Epidermal melanocyte (primary cell): ENCODE data around the gene MISP.

ENCODE experiments used
- DNase-seq: peaks from one replicate; pipeline ENCODE4 v3.0.0; 2011; ENCODE audit warnings: low spot score; ENCODE audit not compliant: insufficient read length

MISP gene

DNA sequence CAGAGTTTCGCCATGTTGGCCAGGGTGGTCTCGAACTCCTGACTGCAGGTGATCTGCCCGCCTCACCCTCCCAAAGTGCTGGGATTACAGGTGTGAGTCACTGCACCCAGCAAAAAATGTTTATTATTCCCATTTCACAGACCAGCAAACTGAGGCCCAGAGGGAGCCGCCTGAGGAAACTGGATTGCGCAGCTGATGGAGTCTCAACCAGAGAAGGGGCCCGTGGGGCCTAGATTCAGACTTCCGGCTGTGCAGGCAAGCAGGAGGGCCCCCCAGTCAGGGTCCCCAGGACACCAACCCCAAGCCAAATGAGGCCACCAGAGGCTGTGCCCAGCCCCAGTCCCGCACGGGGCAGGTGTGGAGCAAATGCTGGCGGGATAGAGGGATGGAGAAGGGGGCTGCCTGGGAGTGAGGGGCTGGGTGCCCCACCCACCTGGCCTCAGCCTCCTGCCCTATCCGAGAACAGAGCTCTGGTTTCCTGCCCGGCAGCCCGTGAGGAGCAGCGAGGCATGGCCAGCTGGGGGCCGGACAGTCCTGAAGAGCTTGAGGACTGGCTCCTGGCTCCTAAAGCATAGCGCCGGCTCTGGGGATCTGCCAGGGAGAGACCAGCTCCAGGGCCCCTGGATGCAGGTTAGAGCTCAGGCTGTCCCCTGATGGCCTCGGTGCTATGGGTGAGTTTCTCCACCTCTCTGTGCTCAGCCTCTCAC is 22.0 kb downstream of the MISP start:
- DNase-seq: no peak

DNA sequence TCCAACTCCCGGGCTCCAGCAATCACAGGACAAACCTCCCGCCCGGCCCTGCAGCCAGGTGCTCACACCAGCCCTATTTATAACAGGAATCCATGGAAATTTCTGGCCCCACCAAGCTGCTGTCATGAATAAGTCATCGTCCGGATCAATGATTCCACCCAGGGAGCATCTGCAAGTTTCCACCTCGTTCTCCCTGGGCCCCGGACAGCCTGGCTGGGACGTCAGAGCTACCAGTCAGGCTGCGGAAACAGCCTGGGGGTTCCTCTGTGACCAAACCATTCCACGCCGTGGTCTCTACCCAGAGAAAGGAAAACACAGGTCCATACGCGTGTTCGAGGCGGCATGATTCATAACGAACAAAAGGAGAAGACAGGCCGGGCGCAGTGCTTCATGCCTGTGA is 25.6 kb downstream of the MISP start:
- no peak for DNase-seq

DNA sequence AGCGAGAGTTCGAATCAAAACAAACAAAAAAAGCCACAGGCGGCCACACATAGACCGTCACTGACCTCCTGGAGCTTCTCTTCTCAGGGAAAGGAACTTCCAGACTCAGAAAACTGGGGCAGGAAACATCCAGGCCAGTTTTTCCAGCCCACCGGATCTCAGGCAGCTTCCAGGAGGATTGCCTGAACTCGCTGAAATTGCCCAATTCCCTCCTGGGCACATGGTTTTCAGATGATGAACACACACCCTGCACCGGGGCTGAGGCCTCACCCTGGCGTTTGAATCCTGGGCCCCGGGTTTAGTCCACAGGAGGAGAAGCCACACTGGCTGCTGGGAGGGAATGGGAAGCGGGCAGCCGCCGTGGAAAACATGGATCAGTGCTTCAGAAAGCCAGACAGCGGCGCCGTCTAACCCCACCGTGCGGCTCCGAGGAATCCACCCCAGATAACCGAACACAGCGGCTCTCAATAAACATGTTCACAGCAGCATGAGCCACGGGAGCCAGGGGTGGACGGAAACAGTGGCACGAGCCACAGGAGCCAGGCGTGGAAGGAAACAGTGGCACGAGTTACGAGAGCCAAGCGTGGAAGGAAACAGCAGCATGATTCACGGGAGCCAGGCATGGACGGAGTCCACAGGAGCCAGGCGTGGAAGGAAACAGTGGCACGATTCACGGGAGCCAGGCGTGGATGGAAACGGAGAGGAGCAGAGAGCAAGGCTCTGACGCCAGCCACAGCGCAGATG is 28.2 kb downstream of the MISP start:
- DNase-seq: no peak

DNA sequence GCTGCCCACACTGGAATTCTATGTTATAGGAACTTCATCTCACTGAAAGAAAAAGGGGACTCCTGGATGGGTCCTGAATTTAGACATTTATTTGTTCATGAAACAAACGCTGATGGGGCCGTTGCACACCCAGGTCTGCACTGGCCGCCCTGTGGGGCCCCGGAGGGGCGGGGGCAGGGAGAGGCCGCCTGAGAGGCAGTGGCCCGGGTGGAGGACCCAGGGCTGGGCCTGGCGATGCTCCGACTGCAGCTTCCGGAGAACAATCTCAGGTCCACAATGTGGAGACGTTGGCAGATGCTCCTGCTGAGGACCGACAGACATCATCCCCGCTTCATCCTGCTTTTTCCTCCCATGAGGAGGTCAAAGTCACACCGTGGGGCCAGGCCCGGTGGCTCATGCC is 30.0 kb downstream of the MISP start:
- DNase-seq: no peak

DNA sequence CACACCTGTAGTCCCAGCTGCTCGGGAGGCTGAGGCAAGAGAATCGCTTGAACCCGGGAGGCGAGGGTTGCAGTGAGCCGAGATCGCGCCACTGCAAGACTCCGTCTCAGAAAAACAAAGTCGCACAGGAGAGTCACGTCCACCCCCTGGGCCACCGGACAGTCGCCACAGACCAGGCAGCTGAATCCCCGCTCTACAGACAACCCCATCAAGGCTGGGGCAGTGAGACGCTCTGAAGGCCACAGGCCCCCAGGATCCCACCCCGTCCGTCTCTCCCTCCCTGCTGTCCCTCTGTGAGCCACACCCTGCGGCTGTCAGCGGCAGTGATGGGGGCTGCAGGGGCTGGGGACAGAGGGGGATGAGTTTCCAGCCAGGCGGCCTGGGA is 30.9 kb downstream of the MISP start:
- no peak for DNase-seq

DNA sequence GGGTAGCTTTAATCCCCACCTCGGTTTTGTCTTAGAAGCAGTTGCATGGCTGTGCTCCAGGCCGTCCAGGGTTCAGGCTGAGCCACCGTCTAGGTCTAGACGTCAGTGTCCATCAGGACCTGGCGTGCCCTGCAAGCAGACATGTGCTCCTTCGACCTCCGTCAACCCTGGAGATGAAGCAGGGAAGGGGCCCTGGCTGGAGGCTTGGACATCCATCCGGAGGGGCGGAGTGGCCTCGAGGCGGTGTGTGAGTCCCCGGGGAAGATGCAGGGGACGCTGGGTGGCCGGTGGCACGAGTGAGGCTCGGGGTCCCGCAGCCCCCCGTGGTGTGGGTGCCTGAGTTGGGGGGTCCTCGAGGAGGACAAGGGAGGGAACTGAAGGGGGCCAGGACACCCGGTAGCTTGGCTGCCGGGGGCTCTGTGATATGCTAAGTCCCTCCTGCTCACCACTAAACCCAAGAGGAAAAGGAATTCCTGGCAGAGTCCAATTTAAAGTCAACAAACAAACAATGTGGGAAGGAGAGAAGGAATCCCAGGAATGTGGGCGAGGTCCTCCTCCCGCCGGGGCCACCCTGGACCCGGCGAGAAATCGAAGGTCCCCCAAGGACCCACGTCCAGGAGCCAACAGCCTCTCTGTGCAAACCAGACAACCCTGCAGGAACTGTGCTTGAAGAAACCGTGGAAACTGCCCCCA is 31.4 kb downstream of the MISP start:
- DNase-seq: no peak

DNA sequence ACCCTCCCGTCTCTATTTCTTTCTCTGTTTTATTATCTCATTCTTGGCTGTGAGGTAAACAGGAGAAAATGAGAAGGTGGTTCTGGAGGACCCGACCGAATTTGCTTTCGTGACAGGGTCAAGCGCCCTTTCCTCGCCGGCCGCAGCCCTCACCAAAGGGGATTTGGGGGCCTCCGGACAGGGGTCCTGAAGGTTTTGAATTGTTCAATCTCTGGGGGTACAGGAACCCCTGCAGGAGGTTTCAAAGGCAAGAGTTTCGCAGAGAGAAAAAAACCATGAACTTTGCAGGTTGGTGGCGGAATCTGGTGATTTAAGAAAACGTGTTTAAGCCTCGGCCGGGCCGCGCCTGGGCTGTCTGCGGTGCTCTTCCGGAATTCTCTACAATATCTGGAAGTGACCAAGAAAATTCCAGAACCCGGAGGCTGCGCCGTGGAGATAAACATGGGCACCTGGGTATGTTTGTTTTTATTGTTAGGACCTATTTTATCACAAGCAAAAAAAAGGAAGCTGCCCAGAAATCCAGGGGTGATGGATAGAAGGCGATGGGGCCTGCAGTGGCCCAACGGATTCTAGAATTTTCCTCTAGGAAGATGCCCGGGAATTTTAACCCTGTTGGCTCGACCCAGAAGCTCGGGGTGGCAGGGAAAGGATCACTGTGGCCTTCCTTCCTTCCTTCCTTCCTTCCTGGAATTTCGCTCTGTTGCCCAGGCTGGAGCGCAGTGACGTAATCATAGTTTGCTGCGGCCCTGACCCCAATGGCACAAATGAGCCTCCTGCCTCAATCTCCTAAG is 32.2 kb downstream of the MISP start:
- DNase-seq: no peak

DNA sequence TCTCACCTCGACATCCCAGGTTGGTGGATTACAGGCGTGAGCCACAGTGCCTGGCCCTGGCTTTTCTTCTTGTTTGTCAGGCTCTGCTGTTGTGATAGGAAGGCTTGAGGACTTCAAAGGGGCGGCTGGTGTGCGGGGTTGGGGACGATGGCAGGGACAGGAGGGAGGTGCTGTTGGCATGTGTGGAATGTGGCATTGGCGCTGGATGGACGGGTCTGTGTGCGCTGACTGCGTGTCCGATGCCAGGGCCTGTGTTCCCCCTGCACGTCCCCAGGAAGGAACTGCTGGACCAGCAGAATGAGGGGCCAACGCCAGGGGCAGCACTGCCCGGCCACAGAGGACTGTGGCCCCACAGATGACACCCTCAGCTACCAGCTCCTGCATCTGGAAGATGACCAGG is 33.6 kb downstream of the MISP start:
- DNase-seq: no peak

DNA sequence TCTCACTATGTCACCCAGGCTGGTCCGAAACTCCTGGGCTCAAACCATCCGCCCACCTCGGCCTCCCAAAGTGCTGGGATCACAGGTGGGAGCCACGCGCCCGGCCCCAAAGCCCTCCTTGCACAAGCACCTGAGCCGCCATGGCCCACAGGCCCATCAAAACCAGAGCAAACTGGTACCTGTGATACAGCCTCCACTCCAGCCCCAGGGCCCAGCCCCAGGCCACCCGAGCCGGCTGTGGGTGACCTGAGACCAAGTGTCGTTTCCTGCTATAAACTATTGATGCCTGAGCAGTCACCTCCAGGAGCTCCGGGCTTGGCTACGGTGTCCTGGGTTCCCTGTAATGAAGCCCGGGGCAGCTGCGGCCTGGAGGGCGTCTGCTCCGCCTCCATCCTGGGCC is 36.6 kb downstream of the MISP start:
- DNase-seq: no peak

DNA sequence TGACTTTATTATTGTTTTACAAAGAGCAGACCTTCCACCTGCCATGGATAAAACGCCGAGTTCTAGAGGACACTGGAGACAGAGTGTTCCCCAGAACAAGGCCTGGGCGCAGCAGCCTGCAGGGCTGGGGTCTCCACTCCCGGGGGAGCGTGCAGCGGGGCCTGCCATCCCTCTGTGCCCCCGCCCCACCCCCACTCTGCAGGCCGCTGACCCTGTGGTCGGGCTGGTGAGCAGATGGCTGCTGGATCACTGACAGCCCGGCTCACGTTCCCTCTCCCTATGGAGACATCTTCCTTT is 37.7 kb downstream of the MISP start:
- no peak for DNase-seq

DNA sequence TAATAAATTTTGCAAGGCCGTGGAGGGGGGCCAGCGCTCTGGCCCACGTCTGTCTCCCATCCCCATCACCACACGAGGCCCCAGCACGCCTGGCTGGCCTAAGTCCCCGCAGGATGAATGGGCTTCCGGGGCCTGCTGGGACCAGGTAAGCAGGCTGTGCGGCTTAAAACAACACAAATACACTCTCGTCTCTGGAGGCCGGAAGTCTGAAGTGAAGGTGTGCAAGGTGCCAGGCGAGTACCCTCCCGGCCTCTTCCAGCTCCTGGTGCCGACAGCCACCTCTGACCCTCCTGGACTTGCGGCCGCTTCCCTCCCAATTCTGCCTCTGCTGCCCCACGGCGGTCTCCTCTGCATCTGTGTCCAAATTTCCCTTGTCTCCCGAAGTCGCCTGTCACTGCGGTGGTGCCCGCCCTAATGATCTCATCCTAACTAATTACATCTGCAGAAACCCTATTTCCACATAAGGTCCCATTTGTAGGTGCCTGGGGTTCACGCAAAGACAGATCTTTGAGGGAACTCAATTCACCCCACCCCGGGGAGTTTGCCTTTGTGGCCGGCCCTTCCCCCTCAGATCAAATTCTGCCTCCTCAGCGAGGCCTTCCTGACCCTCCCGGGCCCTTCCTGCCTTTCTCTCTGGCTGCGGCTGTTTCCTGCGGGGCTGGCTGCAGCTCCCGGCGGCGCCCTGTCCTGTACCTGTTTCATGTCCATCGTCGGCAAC is 38.2 kb downstream of the MISP start:
- DNase-seq: no peak

DNA sequence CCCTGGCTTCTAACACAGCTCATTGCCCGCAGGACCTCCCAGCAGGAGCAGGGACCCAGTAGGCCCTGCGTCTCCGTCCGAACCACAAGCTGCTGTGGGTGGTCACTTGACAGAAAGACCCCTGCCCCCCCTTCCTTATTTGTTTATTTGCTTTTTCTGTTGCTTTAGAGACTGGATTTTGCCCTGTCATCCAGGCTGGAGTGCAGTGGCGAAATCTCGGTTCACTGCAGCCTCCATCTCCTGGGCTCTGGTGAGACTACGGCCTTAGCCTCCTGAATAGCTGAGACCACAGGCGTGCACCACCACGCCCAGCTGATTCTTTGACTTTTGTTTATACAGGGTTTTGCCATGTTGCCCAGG is 38.8 kb downstream of the MISP start:
- no peak for DNase-seq

DNA sequence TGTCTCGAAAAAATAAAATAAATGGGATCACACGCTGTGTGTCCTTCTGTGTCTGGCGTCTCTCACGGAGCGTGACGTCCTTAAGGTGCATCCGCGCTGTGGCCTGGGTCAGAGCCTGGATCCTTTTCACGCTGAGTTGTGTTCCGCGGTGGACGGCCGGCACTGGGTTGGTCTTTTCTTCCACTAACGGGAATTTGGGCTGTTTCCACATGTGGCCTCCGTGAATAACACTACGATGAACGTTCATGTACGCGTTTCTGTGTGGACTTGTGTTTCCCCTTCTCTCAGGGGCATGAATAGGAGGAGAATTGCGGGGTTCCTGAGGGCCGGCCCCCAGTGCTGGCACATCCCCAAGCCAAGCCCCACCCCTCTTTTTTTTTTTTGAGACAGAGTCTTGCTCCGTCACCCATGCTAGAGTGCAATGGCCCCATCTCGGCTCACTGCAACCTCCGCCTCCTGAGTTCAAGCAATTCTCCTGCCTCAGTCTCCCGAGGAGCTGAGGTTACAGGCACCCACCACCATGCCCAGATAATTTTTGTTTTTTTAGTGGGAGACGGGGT is 40.2 kb downstream of the MISP start:
- DNase-seq: no peak

DNA sequence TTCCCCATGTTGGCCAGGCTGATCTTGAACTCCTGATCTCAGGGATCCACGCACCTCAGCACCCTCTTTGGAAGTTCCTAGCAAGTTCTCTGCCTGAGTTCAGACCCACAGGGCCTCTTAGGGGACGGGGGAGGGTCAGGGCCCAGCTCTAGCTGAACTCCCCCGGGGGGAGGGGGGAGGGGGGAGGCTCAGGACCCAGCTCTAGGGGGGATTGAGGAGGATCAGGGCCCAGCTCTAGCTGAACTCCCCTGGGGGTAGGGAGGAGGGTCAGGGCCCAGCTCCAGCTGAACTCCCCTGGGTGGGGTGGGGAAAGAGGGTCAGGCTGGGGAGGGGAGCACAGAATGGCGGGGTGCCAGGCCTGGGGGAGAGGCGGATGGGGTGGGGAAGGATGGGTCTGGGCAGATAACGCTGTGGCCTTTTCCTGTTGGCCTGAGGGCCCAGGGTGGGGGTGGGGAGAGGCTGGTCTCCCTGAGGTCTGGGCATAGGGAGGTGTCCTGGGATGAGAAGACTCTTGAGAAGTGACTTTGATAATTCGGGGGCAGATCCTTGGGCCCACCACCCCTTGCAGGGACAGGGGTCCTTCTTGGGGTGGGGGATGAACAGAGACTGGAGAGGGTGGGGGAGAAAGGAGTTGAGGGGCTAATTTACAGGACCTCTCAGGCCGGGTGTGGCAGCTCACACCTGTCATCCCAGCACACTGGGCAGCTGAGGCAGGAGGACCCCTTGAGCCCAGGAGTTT is 40.8 kb downstream of the MISP start:
- DNase-seq: no peak

DNA sequence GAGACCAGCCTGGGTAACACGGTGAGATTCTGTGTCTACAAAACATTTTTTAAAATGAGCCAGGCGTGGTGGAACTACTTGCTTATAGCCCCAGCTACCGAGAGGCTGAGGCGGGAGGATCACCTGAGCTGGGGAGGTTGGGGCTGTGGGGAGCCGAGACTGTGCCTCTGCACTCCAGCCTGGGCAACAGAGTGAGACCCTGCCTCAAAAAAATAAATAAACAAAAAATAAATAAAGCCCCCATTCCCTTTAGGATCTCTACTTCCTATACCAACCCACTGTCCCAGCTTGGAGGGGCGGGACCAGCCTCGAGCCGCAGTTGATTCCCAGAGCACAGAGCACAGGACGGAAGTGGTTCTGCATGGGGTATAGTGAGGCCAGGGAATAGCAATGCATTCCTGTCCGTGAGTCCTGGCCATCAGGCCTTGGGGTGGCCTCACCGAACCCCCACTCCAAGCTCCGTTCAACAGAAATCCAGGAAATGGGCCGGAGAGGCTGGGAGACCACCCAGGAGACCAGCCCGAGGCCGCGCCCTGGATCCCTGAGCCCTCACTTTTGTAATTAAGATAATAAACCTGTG is 41.5 kb downstream of the MISP start:
- DNase-seq: no peak

DNA sequence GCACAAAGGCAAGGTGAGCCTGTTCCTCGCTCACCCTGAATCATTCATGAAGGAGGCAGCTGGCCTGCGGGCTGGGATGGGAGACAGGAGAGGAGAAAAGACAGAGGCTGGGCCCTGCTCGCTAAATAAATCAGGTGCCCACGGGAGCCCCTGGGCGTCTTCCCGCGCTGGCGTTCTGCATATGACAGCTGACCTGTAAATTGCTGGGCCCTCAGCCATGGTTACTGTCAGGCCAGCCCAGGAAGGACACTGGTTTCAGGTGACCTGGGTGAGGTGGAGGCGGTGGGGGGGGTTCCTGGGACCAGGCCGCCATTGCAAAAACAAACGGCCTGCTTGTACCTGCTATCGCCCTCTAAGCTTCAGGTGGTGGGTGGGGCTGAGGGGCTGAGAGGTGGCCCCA is 42.9 kb downstream of the MISP start:
- no peak for DNase-seq

DNA sequence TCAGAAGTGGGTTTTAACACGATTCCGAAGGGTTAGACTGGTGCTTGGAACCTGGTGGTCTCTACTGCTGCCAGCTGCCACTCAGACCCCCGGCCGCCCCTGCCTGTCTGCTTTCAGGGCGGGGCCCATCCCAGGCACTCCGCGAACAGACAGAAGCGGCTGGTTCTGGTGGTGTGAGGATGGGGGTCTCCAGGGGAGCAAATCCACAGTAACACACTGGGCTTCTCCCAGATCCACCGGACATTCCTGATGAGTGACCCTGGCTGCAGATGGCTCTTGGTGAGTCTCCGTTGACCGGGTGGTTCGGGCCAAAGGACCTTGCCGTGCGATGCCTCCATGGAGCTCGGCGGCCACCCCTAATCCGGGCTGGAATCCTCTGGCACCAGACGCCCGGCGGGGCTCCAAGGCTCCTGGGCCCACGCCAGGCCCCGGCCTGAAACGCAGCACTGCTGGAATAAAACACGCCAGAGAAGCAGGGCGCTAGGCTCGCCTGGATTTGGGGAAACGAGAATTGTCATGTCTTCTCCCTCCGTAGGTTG is 44.2 kb downstream of the MISP start:
- no peak for DNase-seq

DNA sequence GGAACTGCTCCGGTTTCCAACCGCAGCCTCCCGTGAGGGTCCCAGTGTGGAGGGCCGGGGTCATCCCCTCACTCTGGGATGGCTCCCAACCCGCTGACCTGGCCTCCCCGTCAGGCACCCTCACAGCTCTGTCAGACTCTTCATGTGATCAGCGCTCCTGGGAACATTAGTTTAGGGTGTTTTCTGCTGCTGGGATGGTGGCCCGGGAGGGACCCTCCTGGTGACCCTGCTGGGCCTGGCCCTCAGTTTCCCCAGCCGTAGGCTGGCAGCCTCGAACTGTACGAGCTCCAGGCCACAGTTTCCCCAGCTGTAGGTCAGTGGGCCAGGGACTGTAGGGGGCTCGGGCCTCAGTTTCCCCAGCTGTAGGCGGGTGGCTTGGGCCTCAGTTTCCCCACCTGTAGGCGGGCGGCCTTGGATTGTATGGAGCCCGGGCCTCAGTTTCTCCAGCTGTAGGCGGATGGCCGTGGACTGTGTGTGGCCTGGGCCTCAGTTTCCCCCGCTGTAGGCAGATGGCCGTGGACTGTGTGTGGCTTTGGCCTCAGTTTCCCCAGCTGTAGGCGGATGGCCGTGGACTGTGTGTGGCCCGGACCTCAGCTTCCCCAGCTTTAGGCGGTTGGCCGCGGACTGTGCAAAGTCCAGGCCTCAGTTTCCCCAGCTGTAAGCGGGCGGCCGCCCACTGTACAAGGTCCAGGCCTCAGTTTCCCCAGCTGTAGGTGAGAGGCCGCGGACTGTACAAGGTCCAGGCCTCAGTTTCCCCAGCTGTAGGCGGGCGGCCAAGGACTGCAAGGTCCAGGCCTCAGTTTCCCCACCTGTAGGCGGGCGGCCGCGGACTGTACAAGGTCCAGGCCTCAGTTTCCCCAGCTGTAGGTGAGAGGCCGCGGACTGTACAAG is 45.0 kb downstream of the MISP start:
- no peak for DNase-seq
